Kidney (tissue), 14 donors: Measurements from ENCODE around the gene HSD11B2. TPM values are rescaled to one million over a fixed set of nuclear protein-coding genes. Genes with fewer than 3 reads are reported as not detected.

ENCODE experiments used
- DNase-seq, 5 donors: peaks; one replicate each; pipeline ENCODE4 v3.0.0-alpha.2; 2013 to 2020
- FAIRE-seq: peaks from 2 replicates; lab custom pipeline; 2012; peaks lifted over from hg19 to GRCh38; lab: Jason Lieb, UNC
- H3K27ac ChIP-seq, 2 donors: one replicate each; pipeline ENCODE4 v1.7.0; 2013; ENCODE audit warnings: low read depth in 2 of 2, low read length in 2 of 2, inconsistent platforms in 1 of 2
- H3K27me3 ChIP-seq: one replicate; pipeline ENCODE4 v1.7.1; 2013; ENCODE audit warnings: low read length, inconsistent platforms; ENCODE audit not compliant: control insufficient read depth, insufficient read depth
- H3K36me3 ChIP-seq, 3 donors: one replicate each; pipeline versions ENCODE4 v1.7.0 to v1.7.1; 2013; ENCODE audit warnings: low read length in 3 of 3, control low read depth in 1 of 3, inconsistent platforms in 1 of 3; ENCODE audit not compliant: insufficient read depth in 3 of 3, control insufficient read depth in 2 of 3
- H3K4me1 ChIP-seq, 3 donors: one replicate each; pipeline versions ENCODE4 v1.7.0 to v1.7.1; 2013; ENCODE audit warnings: low read length in 3 of 3, inconsistent platforms in 1 of 3, low read depth in 1 of 3; ENCODE audit not compliant: control insufficient read depth in 2 of 3, insufficient read depth in 2 of 3
- H3K4me3 ChIP-seq, 3 donors: one replicate each; pipeline versions ENCODE4 v1.7.0 to v1.8.1; 2013; ENCODE audit warnings: low read length in 3 of 3, control low read depth in 1 of 3, inconsistent platforms in 1 of 3
- H3K9ac ChIP-seq, 3 donors: one replicate each; pipeline versions ENCODE4 v1.7.0 to v1.7.1; 2013; ENCODE audit warnings: low read length in 3 of 3, control low read depth in 1 of 3, inconsistent platforms in 1 of 3
- H3K9me3 ChIP-seq, 3 donors: one replicate each; pipeline versions ENCODE4 v1.7.0 to v1.7.1; 2013; ENCODE audit warnings: low read length in 3 of 3, control low read depth in 1 of 3, inconsistent platforms in 1 of 3; ENCODE audit not compliant: control insufficient read depth in 2 of 3, insufficient read depth in 1 of 3
- CTCF ChIP-seq: IDR thresholded peaks from 3 replicates; pipeline ENCODE4 v1.5.1; 2012; ENCODE audit warnings: mild to moderate bottlenecking, moderate library complexity, borderline replicate concordance; ENCODE audit not compliant: insufficient read depth; ENCODE audit errors: extremely low read depth
- intact Hi-C: fragments of 100-400 bp; cut with DNase I; formaldehyde crosslinking; loops from one replicate; pipeline ENCODE4 v1.11.1; 2022
- polyA plus RNA-seq: library from polyadenylated mRNA; stranded (reverse); fragments of 350-450 nt; fragmentation: Illumina TruSeq; extraction: RNeasy Lipid Tissue Mini Kit (QIAGEN cat#74804); gene quantifications from one replicate; pipeline ENCODE4 v1.2.3, GENCODE V29; 2014; ENCODE audit warnings: low read depth, low replicate concordance; ENCODE audit not compliant: insufficient read depth
- total RNA-seq: library from RNA; stranded (reverse); fragmentation: NEBNext Ultra II Directional; extraction: Animal tissue kit (Norgen Biotek cat#: 25700); gene quantifications from one replicate; pipeline ENCODE4 v1.2.1, GENCODE V29; 2021
- donor health status: control.
- donor health status: control.
- donor health status: control.
- donor health status: control.
- donor health status: control.
- donor health status: DM: yes; HTN: yes; CAD: no.
- donor health status: Normal renal cell carcinoma (clear cell type).

Gene HSD11B2
- total and polyA plus RNA-seq, 2 donors from 2014 or later: 139 to 1,022 TPM

DNA sequence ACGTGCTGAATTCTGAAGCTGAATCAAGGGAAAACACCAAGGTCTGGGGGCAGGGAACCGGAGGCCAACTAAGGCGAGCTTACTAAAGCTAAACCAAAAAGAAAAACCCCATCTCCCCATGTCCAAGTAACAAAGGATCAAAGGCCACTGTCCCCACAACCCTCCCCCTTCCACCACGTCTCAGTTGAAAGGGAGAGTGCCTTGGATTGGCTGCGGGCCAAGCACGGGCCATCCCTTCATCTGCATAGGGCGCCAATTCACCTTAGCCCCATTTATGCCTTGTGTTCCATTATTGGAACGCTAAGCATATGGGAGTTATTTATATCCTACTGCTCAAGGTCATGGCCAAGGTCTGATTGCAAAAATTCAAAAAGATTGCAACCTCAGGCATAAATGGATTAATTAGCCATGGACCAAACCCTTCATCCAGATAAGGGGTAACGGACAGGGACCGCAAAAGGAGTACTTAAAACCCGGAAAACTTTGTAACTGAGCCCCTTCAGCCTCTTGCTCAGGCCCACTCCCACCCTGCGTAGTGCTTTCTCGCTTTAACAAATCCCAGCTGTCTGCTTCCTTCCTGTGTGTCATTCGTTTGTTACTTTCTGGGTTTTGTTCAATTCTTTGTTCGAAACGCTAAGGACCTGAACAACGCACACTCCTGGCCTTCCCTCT lies 50.8 kb downstream of the HSD11B2 start:
- intact Hi-C loops: no loop called here
- peaks cover 0 to 31% (median 21%) of the 10 kb centered on the region in 3 donors for H3K4me1 ChIP-seq

DNA sequence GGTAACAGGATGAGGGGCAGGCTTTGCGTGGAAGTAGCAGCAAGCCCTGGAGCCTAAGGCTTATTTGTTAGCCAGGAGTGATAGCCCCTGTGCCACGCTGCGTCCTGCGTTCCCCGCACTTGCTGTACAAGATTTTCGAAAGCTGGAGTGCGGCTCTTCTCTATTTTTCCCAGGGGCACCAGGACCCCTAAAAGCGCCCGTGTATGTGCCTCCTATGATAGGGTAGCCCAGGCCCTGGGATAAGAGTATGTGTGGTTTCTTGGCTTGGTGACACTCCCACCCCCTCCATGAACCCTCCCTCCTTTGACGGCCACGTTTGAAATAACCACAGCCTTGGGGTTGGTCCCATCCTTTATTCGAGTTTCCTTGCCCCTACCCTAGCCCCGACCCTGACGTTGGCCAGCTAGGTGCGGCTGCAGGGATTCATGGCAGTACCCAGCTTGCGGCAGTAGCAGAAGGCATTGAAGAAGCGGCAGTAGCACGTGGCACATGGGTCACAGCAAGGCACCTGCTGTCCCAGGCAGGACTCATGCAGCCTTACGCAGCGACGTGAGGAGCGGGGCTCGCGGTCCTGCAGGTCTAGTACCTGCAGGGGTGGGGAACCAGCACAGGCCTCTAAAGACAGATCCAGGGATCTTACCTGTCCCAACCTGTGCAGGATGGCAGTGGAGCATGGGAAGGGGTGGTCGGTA lies 51.5 kb downstream of the HSD11B2 start:
- Histone ChIP-seq H3K27me3 (no peaks in the 10 kb centered on the region), H3K9me3 (no peaks in the 10 kb centered on the region), H3K9ac (peak overlapping the region in 2 of 3 donors; percentile 82 to 95), H3K27ac (peak overlapping the region in 1 of 2 donors; percentile 23), H3K4me3 (peak overlapping the region; percentile 80 to 86 (median 85)), H3K36me3 (peaks cover 0 to 6% (median 0%) of the 10 kb centered on the region in 3 donors), H3K4me1 (peaks cover 0 to 31% (median 21%) of the 10 kb centered on the region in 3 donors)
- no peak for FAIRE-seq
- intact Hi-C loops: no loop called here
- TF ChIP-seq CTCF: no peak
- DNase-seq: peak in 1 of 5 donors; percentile 61

More for the DNA sequence above, 50.8 kb downstream of the HSD11B2 start:
- TF ChIP-seq CTCF: no peak
- FAIRE-seq (no peak), DNase-seq (peak in 3 of 5 donors; percentile 46 to 86 (median 79))
- Histone ChIP-seq H3K27me3 (no peaks in the 10 kb centered on the region), H3K9me3 (no peaks in the 10 kb centered on the region), H3K27ac (peak overlapping the region; percentile 73 to 78), H3K4me3 (peak overlapping the region; percentile 80 to 86 (median 85)), H3K36me3 (peaks cover 0 to 6% (median 0%) of the 10 kb centered on the region in 3 donors), H3K9ac (peak overlapping the region; percentile 69 to 95 (median 82))

DNA sequence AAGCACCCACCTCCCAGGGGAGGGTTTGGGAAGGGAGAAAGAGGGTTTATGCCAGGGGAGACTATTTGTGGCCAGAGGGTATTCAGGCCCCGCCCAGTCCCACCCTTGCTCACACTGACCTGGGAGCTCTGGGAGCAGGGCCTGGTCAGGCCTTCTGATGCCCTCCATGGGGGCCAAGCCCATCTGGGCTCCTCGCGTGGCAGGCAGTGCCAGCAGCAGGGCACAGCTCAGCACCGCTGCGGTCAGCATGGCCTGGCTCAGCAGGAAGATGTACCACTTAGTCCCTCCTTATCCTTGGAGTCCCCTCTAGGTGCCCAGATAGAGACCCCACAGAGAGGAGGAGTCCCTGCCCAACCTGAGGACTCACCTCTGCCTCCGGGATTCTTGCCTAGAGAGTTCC lies 52.2 kb downstream of the HSD11B2 start, which contains the start of gene AGRP:
AGRP (minus strand) TSS at position 398 of the 400 bp plus-strand sequence; CDS start at position 249, 149 bp downstream.
- no peak for DNase-seq
- peaks cover 0 to 31% (median 21%) of the 10 kb centered on the region in 3 donors for H3K4me1 ChIP-seq
- intact Hi-C loops: no loop called here
- peak within 1 kb of the TSS in 1 of 3 donors; percentile 86 for H3K4me3 ChIP-seq
- TF ChIP-seq CTCF: no peak
- peaks cover 0 to 6% (median 0%) of the 10 kb centered on the region in 3 donors for H3K36me3 ChIP-seq
- peak within 1 kb of the TSS in 2 of 3 donors; percentile 82 to 95 for H3K9ac ChIP-seq
- H3K9me3 ChIP-seq: no peaks in the 10 kb centered on the region
- no peaks in the 10 kb centered on the region for H3K27me3 ChIP-seq
- no peak within 1 kb of the TSS for H3K27ac ChIP-seq
- FAIRE-seq: no peak
